Mesendoderm (in vitro differentiated cells): ENCODE measurements around the gene GATB.

Experiments
- DNase-seq: peaks from one replicate; pipeline ENCODE4 v3.0.0; 2013
- H2AK5ac ChIP-seq: 2 replicates; pipeline ENCODE4 v1.6.1; 2013; ENCODE audit warnings: low read length, inconsistent platforms
- H2BK120ac ChIP-seq: 2 replicates; pipeline ENCODE4 v1.6.1; 2013; ENCODE audit warnings: low read depth, mild to moderate bottlenecking, low read length, moderate library complexity, mixed read lengths
- H2BK15ac ChIP-seq: replicated peaks from 2 replicates; pipeline ENCODE4 v1.6.1; 2013; ENCODE audit warnings: low read depth, mild to moderate bottlenecking, moderate library complexity
- H2BK5ac ChIP-seq: 2 replicates; pipeline ENCODE4 v1.6.1; 2013; ENCODE audit warnings: low read length, inconsistent platforms
- H3K18ac ChIP-seq: 2 replicates; pipeline ENCODE4 v1.6.1; 2013; ENCODE audit warnings: mild to moderate bottlenecking, low read length, mixed read lengths
- H3K23ac ChIP-seq: one replicate; pipeline ENCODE4 v1.6.1; 2013; ENCODE audit warnings: low read length
- H3K27ac ChIP-seq: 2 replicates; pipeline ENCODE4 v1.5.1; 2013; ENCODE audit warnings: low read depth, mild to moderate bottlenecking, inconsistent platforms, low read length, moderate library complexity
- H3K27me3 ChIP-seq: 2 replicates; pipeline ENCODE4 v1.6.1; 2013; ENCODE audit warnings: low read length, control low read depth, mild to moderate bottlenecking, inconsistent platforms; ENCODE audit not compliant: insufficient read depth, poor library complexity
- H3K36me3 ChIP-seq: 2 replicates; pipeline ENCODE4 v1.6.1; 2013; ENCODE audit warnings: low read length, inconsistent platforms; ENCODE audit not compliant: control insufficient read depth, insufficient read depth
- H3K4ac ChIP-seq: one replicate; pipeline ENCODE4 v1.6.1; 2013; ENCODE audit warnings: low read depth, mild to moderate bottlenecking, low read length, moderate library complexity
- H3K4me1 ChIP-seq: 2 replicates; pipeline ENCODE4 v1.6.1; 2013; ENCODE audit warnings: low read depth, low read length, inconsistent platforms; ENCODE audit not compliant: control insufficient read depth
- H3K4me2 ChIP-seq: 2 replicates; pipeline ENCODE4 v1.6.1; 2013; ENCODE audit warnings: low read length
- H3K4me3 ChIP-seq: 2 replicates; pipeline ENCODE4 v1.5.1; 2013; ENCODE audit warnings: mild to moderate bottlenecking, low read length
- H3K56ac ChIP-seq: one replicate; pipeline ENCODE4 v1.6.1; 2013; ENCODE audit warnings: low read length
- H3K79me1 ChIP-seq: 2 replicates; pipeline ENCODE4 v1.6.1; 2013; ENCODE audit warnings: low read length, inconsistent platforms
- H3K79me2 ChIP-seq: 2 replicates; pipeline ENCODE4 v1.6.1; 2013; ENCODE audit warnings: mild to moderate bottlenecking, low read length; ENCODE audit not compliant: control insufficient read depth, insufficient read depth
- H3K9ac ChIP-seq: 2 replicates; pipeline ENCODE4 v1.6.1; 2013; ENCODE audit warnings: low read length, inconsistent platforms
- H4K5ac ChIP-seq: one replicate; pipeline ENCODE4 v1.6.1; 2013; ENCODE audit warnings: low read length
- H4K8ac ChIP-seq: one replicate; pipeline ENCODE4 v1.6.1; 2013; ENCODE audit warnings: low read depth, mild to moderate bottlenecking, control low read depth, low read length, moderate library complexity
- WGBS: extraction: QIAGEN DNeasy Blood & Tissue Kit; methylation state at CpG from one replicate; pipeline ENCODE4 v1.1.7; 2013; ENCODE audit warnings: low lambda C conversion rate, missing lambda C conversion rate; ENCODE audit not compliant: insufficient coverage; ENCODE audit errors: extremely low coverage; 5-methylcytosine and 5-hydroxymethylcytosine counted together

Gene GATB

GRCh38 chr4:151685303-151685702, 75.5 kb downstream of the GATB start:
- no peak overlapping the region for H4K8ac ChIP-seq
- no CpG with 5 or more reads among the region's 5 CpGs for WGBS
- no peak for DNase-seq
- no peak overlapping the region for H2BK5ac ChIP-seq
- H3K23ac ChIP-seq: no peak overlapping the region
- no peaks in the 10 kb centered on the region for H3K79me1 ChIP-seq
- H3K4me3 ChIP-seq: no peak overlapping the region
- H3K9ac ChIP-seq: no peak overlapping the region
- no peaks in the 10 kb centered on the region for H3K79me2 ChIP-seq
- no peaks in the 10 kb centered on the region for H3K27me3 ChIP-seq
- peaks cover 12% of the 10 kb centered on the region for H3K4me1 ChIP-seq
- no peak overlapping the region for H3K4me2 ChIP-seq
- H3K4ac ChIP-seq: no peak overlapping the region
- no peak overlapping the region for H2BK15ac ChIP-seq
- H2BK120ac ChIP-seq: no peak overlapping the region
- H3K18ac ChIP-seq: no peak overlapping the region
- no peak overlapping the region for H3K27ac ChIP-seq
- no peaks in the 10 kb centered on the region for H3K36me3 ChIP-seq
- no peak overlapping the region for H3K56ac ChIP-seq
- H2AK5ac ChIP-seq: no peak overlapping the region
- no peak overlapping the region for H4K5ac ChIP-seq

- no peak overlapping the region for H2AK5ac ChIP-seq
- no peak overlapping the region for H3K27ac ChIP-seq
- no peaks in the 10 kb centered on the region for H3K79me1 ChIP-seq
- no peaks in the 10 kb centered on the region for H3K27me3 ChIP-seq
- no peak overlapping the region for H3K4me2 ChIP-seq
- no peak overlapping the region for H3K18ac ChIP-seq
- H3K23ac ChIP-seq: no peak overlapping the region
- no peak overlapping the region for H2BK5ac ChIP-seq
- no peak overlapping the region for H3K4ac ChIP-seq
- no peaks in the 10 kb centered on the region for H3K4me1 ChIP-seq
- no peaks in the 10 kb centered on the region for H3K79me2 ChIP-seq
- H4K8ac ChIP-seq: no peak overlapping the region
- WGBS: no CpG with 5 or more reads among the region's 4 CpGs
- no peak for DNase-seq
- H4K5ac ChIP-seq: no peak overlapping the region
- no peaks in the 10 kb centered on the region for H3K36me3 ChIP-seq
- H3K9ac ChIP-seq: no peak overlapping the region
- H2BK120ac ChIP-seq: no peak overlapping the region
- no peak overlapping the region for H3K56ac ChIP-seq
- no peak overlapping the region for H2BK15ac ChIP-seq
- H3K4me3 ChIP-seq: no peak overlapping the region
Observed at GRCh38 chr4:151681085-151681484, 79.7 kb downstream of the GATB start.

- Histone ChIP-seq H3K79me1 (no peaks in the 10 kb centered on the region), H3K23ac (no peak overlapping the region), H2BK5ac (no peak overlapping the region), H2BK15ac (no peak overlapping the region), H3K18ac (no peak overlapping the region), H4K5ac (no peak overlapping the region), H3K4me2 (no peak overlapping the region), H3K27me3 (no peaks in the 10 kb centered on the region), H2BK120ac (no peak overlapping the region), H3K27ac (no peak overlapping the region), H3K4ac (no peak overlapping the region), H3K56ac (no peak overlapping the region), H3K9ac (no peak overlapping the region), H3K4me1 (no peaks in the 10 kb centered on the region), H3K4me3 (no peak overlapping the region), H3K79me2 (no peaks in the 10 kb centered on the region), H3K36me3 (no peaks in the 10 kb centered on the region), H2AK5ac (no peak overlapping the region), H4K8ac (no peak overlapping the region)
- WGBS: no CpG with 5 or more reads among the region's 8 CpGs
- DNase-seq: peak; percentile 32
Observed at GRCh38 chr4:151679231-151679630, 81.6 kb downstream of the GATB start.

- Histone ChIP-seq H3K27me3 (no peaks in the 10 kb centered on the region), H3K4me1 (no peaks in the 10 kb centered on the region), H4K5ac (no peak overlapping the region), H2AK5ac (no peak overlapping the region), H3K23ac (no peak overlapping the region), H2BK120ac (no peak overlapping the region), H2BK5ac (no peak overlapping the region), H3K79me1 (no peaks in the 10 kb centered on the region), H3K9ac (no peak overlapping the region), H2BK15ac (no peak overlapping the region), H3K4me2 (no peak overlapping the region), H3K4ac (no peak overlapping the region), H4K8ac (no peak overlapping the region), H3K79me2 (no peaks in the 10 kb centered on the region), H3K27ac (no peak overlapping the region), H3K4me3 (no peak overlapping the region), H3K36me3 (no peaks in the 10 kb centered on the region), H3K18ac (no peak overlapping the region), H3K56ac (no peak overlapping the region)
- no CpG with 5 or more reads among the region's 14 CpGs for WGBS
- no peak for DNase-seq
Observed at GRCh38 chr4:151678048-151678872, 82.5 kb downstream of the GATB start.

GRCh38 chr4:151677193-151677592, 83.6 kb downstream of the GATB start:
- Histone ChIP-seq H2AK5ac (no peak overlapping the region), H2BK15ac (no peak overlapping the region), H4K8ac (no peak overlapping the region), H3K23ac (no peak overlapping the region), H2BK120ac (no peak overlapping the region), H3K79me1 (no peaks in the 10 kb centered on the region), H3K4ac (no peak overlapping the region), H3K4me3 (no peak overlapping the region), H3K9ac (no peak overlapping the region), H4K5ac (no peak overlapping the region), H2BK5ac (no peak overlapping the region), H3K27me3 (no peaks in the 10 kb centered on the region), H3K18ac (no peak overlapping the region), H3K27ac (no peak overlapping the region), H3K36me3 (no peaks in the 10 kb centered on the region), H3K4me1 (no peaks in the 10 kb centered on the region), H3K79me2 (no peaks in the 10 kb centered on the region), H3K4me2 (no peak overlapping the region), H3K56ac (no peak overlapping the region)
- DNase-seq: no peak
- no CpG with 5 or more reads among the region's 3 CpGs for WGBS

- no CpG with 5 or more reads among the region's 11 CpGs for WGBS
Observed at GRCh38 chr4:151676301-151676700, 84.5 kb downstream of the GATB start.

More at GRCh38 chr4:151676301-151676700, 84.5 kb downstream of the GATB start:
- no peak overlapping the region for H2AK5ac ChIP-seq
- H4K5ac ChIP-seq: no peak overlapping the region
- H3K23ac ChIP-seq: no peak overlapping the region
- H4K8ac ChIP-seq: no peak overlapping the region
- no peaks in the 10 kb centered on the region for H3K4me1 ChIP-seq
- H3K79me1 ChIP-seq: no peaks in the 10 kb centered on the region
- H2BK120ac ChIP-seq: no peak overlapping the region
- no peak overlapping the region for H3K4me2 ChIP-seq
- no peak overlapping the region for H3K4me3 ChIP-seq
- no peaks in the 10 kb centered on the region for H3K79me2 ChIP-seq
- no peak overlapping the region for H2BK15ac ChIP-seq
- no peak overlapping the region for H3K56ac ChIP-seq
- no peak for DNase-seq
- H3K36me3 ChIP-seq: no peaks in the 10 kb centered on the region
- H3K27me3 ChIP-seq: no peaks in the 10 kb centered on the region
- no peak overlapping the region for H3K4ac ChIP-seq
- no peak overlapping the region for H2BK5ac ChIP-seq
- H3K27ac ChIP-seq: no peak overlapping the region
- H3K9ac ChIP-seq: no peak overlapping the region
- H3K18ac ChIP-seq: no peak overlapping the region
